ENCODE results near the gene COLEC12. TPM values are rescaled to one million over a fixed set of nuclear protein-coding genes. Genes with fewer than 3 reads are reported as not detected.

The COLEC12 gene
- total RNA-seq, 1 experiment from 2014 or later = not detected

- ATAC-seq = no peak
- ChIA-PET CTCF (no interaction called here), RAD21 (ENCODE audit: low non-redundant PET in 1 of 2, low total read pairs in 2 of 2, uncharacterized antibody in 2 of 2, unreplicated experiment in 2 of 2) (no interaction called here), POLR2A (no interaction called here)
- intact Hi-C loops (cut with micrococcal nuclease) = no loop called here
- Histone ChIP-seq H3K4me3 (replicated peaks in 1 of 2; ENCODE audit: low read depth in 1 of 2, low read length in 2 of 2) (no peak overlapping the region), H3K9me3 (ENCODE audit: control insufficient read depth in 1 of 2, insufficient read depth in 1 of 2, low read depth in 1 of 2, low read length in 2 of 2) (no peaks in the 10 kb centered on the region), H3K27me3 (ENCODE audit: insufficient read depth, low read length) (no peaks in the 10 kb centered on the region), H2AFZ (ENCODE audit: low read depth, low read length, poor library complexity, severe bottlenecking) (no peak overlapping the region), H3K9ac (ENCODE audit: low read length) (no peak overlapping the region), H4K20me1 (ENCODE audit: insufficient read depth) (no peaks in the 10 kb centered on the region), H3K79me2 (ENCODE audit: insufficient read depth, low read length) (no peaks in the 10 kb centered on the region), H3K27ac (ENCODE audit: low read depth, low read length) (no peak overlapping the region), H3K4me1 (ENCODE audit: control insufficient read depth in 1 of 2, insufficient read depth in 2 of 2, low read length in 2 of 2) (no peaks in the 10 kb centered on the region), H3K4me2 (ENCODE audit: low read length) (no peak overlapping the region), H3K9me2 (ENCODE audit: insufficient read depth) (no peaks in the 10 kb centered on the region), H3K36me3 (ENCODE audit: control insufficient read depth in 1 of 2, insufficient read depth in 2 of 2, low read length in 2 of 2) (no peaks in the 10 kb centered on the region)
- DNase-seq (ENCODE audit: low read depth, low spot score) = no peak
- BruUV-seq (replicated peaks) = no TSS peak
- TF ChIP-seq EZH2phosphoT487 (IDR thresholded peaks at IDR 0.05; ENCODE audit: borderline replicate concordance) (no peak), ELF1 (IDR thresholded peaks at IDR 0.05; ENCODE audit: borderline replicate concordance, low read depth) (no peak), POLR2AphosphoS5 (IDR thresholded peaks at IDR 0.05; ENCODE audit: low read depth, low read length) (no peak), FOSL1 (IDR thresholded peaks at IDR 0.05; ENCODE audit: low read depth) (no peak), POLR2A (IDR thresholded peaks at IDR 0.05; ENCODE audit: borderline replicate concordance, extremely low read depth, insufficient read depth, insufficient read length) (no peak), SRF (IDR thresholded peaks at IDR 0.05; ENCODE audit: low read depth) (no peak), EGR1 (IDR thresholded peaks at IDR 0.05; ENCODE audit: low read depth) (no peak), ZFX (IDR thresholded peaks at IDR 0.05) (no peak), SIN3A (IDR thresholded peaks at IDR 0.05; ENCODE audit: low read depth) (no peak), ATF3 (IDR thresholded peaks at IDR 0.05) (no peak), TCF7L2 (IDR thresholded peaks at IDR 0.05; ENCODE audit: borderline replicate concordance, extremely low read depth, insufficient read depth, insufficient read length) (no peak)
- TF ChIP-seq, protein P1, sequence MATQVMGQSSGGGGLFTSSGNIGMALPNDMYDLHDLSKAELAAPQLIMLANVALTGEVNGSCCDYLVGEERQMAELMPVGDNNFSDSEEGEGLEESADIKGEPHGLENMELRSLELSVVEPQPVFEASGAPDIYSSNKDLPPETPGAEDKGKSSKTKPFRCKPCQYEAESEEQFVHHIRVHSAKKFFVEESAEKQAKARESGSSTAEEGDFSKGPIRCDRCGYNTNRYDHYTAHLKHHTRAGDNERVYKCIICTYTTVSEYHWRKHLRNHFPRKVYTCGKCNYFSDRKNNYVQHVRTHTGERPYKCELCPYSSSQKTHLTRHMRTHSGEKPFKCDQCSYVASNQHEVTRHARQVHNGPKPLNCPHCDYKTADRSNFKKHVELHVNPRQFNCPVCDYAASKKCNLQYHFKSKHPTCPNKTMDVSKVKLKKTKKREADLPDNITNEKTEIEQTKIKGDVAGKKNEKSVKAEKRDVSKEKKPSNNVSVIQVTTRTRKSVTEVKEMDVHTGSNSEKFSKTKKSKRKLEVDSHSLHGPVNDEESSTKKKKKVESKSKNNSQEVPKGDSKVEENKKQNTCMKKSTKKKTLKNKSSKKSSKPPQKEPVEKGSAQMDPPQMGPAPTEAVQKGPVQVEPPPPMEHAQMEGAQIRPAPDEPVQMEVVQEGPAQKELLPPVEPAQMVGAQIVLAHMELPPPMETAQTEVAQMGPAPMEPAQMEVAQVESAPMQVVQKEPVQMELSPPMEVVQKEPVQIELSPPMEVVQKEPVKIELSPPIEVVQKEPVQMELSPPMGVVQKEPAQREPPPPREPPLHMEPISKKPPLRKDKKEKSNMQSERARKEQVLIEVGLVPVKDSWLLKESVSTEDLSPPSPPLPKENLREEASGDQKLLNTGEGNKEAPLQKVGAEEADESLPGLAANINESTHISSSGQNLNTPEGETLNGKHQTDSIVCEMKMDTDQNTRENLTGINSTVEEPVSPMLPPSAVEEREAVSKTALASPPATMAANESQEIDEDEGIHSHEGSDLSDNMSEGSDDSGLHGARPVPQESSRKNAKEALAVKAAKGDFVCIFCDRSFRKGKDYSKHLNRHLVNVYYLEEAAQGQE (IDR thresholded peaks at IDR 0.05; ENCODE audit: low read depth) = no peak
- TF ChIP-seq, protein P2, sequence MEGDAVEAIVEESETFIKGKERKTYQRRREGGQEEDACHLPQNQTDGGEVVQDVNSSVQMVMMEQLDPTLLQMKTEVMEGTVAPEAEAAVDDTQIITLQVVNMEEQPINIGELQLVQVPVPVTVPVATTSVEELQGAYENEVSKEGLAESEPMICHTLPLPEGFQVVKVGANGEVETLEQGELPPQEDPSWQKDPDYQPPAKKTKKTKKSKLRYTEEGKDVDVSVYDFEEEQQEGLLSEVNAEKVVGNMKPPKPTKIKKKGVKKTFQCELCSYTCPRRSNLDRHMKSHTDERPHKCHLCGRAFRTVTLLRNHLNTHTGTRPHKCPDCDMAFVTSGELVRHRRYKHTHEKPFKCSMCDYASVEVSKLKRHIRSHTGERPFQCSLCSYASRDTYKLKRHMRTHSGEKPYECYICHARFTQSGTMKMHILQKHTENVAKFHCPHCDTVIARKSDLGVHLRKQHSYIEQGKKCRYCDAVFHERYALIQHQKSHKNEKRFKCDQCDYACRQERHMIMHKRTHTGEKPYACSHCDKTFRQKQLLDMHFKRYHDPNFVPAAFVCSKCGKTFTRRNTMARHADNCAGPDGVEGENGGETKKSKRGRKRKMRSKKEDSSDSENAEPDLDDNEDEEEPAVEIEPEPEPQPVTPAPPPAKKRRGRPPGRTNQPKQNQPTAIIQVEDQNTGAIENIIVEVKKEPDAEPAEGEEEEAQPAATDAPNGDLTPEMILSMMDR (IDR thresholded peaks at IDR 0.05 in 2 of 3, conservative IDR thresholded peaks at IDR 0.05 in 1 of 3; ENCODE audit: borderline replicate concordance in 1 of 3, insufficient read depth in 1 of 3, low read depth in 2 of 3, low read length in 2 of 3) = no peak
- TF ChIP-seq, protein P3, sequence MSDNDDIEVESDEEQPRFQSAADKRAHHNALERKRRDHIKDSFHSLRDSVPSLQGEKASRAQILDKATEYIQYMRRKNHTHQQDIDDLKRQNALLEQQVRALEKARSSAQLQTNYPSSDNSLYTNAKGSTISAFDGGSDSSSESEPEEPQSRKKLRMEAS (IDR thresholded peaks at IDR 0.05) = no peak
Observed at GRCh38 chr18:515156-515815, 14.8 kb upstream of the COLEC12 start.

Data from HCT116 (cell line).